HepG2 (cell line): Measurements from ENCODE around the gene TSPAN3. TPM values are rescaled to one million over a fixed set of nuclear protein-coding genes. Genes with fewer than 3 reads are reported as not detected.

Source experiments
- ATM ChIP-seq: fragments of 450-650 bp; IDR thresholded peaks from 2 replicates; pipeline ENCODE4 v1.7.1; 2017; ENCODE audit warnings: mild to moderate bottlenecking, borderline replicate concordance
- CREM ChIP-seq, 2 experiments: sonication (generic) in 1 of 2; formaldehyde crosslinking in 1 of 2; IDR thresholded peaks; 2 replicates each; pipeline versions ENCODE4 v1.4.0 to v1.6.1; 2016 to 2020; ENCODE audit warnings: antibody characterized with exemption in 1 of 2, mild to moderate bottlenecking in 1 of 2, missing genetic modification reagents in 1 of 2
- EEA1 ChIP-seq: sonication (generic); formaldehyde crosslinking; IDR thresholded peaks from 2 replicates; pipeline ENCODE4 v1.5.1; 2020; ENCODE audit warnings: mild to moderate bottlenecking, missing genetic modification reagents, borderline replicate concordance
- ELF4 ChIP-seq: sonication (generic); formaldehyde crosslinking; IDR thresholded peaks from 2 replicates; pipeline ENCODE4 v1.5.0; 2020; ENCODE audit warnings: missing genetic modification reagents, mild to moderate bottlenecking, moderate library complexity, borderline replicate concordance
- ERF ChIP-seq: IDR thresholded peaks from 2 replicates; pipeline ENCODE4 v1.6.1; 2018; ENCODE audit warnings: missing biosample characterization, missing genetic modification reagents
- MXI1 ChIP-seq: IDR thresholded peaks from 3 replicates; pipeline ENCODE4 v1.6.1; 2012; ENCODE audit warnings: low read depth, low read length, inconsistent platforms, borderline replicate concordance
- PAX8 ChIP-seq: sonication (generic); formaldehyde crosslinking; IDR thresholded peaks from 2 replicates; pipeline ENCODE4 v1.8.0; 2022; ENCODE audit warnings: mild to moderate bottlenecking, missing genetic modification reagents, borderline replicate concordance
- PLRG1 ChIP-seq: fragments of 450-650 bp; conservative IDR thresholded peaks from 2 replicates; pipeline ENCODE4 v1.6.1; 2016
- RCOR2 ChIP-seq: IDR thresholded peaks from 2 replicates; pipeline ENCODE4 v1.6.1; 2016; ENCODE audit warnings: missing biosample characterization, missing genetic modification reagents
- SIN3A ChIP-seq: IDR thresholded peaks from 2 replicates; pipeline ENCODE4 v1.6.1; 2011; ENCODE audit warnings: low read depth, mild to moderate bottlenecking, control low read depth, low read length, borderline replicate concordance
- ZNF337 ChIP-seq: sonication (generic); formaldehyde crosslinking; IDR thresholded peaks from 2 replicates; pipeline ENCODE4 v1.5.1; 2020; ENCODE audit warnings: missing genetic modification reagents, low read depth, mild to moderate bottlenecking, borderline replicate concordance
- ZNF615 ChIP-seq: sonication (generic); formaldehyde crosslinking; IDR thresholded peaks from 2 replicates; pipeline ENCODE4 v1.5.0; 2020; ENCODE audit warnings: mild to moderate bottlenecking, missing genetic modification reagents, borderline replicate concordance
- ZNF737 ChIP-seq: sonication (generic); formaldehyde crosslinking; IDR thresholded peaks from 2 replicates; pipeline ENCODE4 v1.5.0; 2020; ENCODE audit warnings: missing genetic modification reagents, mild to moderate bottlenecking, borderline replicate concordance
- polyA plus RNA-seq, 8 experiments: library from polyadenylated mRNA; depleted of rRNA in 3 of 8; stranded (reverse) in 7 of 8; unstranded in 1 of 8; fragments of >200 nt; fragmentation: Illumina TruSeq in 4 of 8; extraction: Trizol in 4 of 8; gene quantifications; 2 replicates each; pipeline versions ENCODE4 v1.2.1 to v1.2.3, GENCODE V29; 2011 to 2016; ENCODE audit warnings: low read depth in 4 of 8, missing spikeins in 1 of 8, mixed read lengths in 1 of 8; ENCODE audit not compliant: insufficient read depth in 1 of 8
- total RNA-seq, 5 experiments: library from RNA; depleted of rRNA; stranded (reverse); fragments of >200 nt; fragmentation: Illumina TruSeq; extraction: Trizol; gene quantifications; 2 replicates each; pipeline ENCODE4 v1.2.3, GENCODE V29; 2016; ENCODE audit warnings: low read depth in 1 of 5
- TF ChIP-seq, protein P1 (sequence below): sonication (generic); formaldehyde crosslinking; conservative IDR thresholded peaks from 2 replicates; pipeline ENCODE4 v1.8.0; 2022; ENCODE audit warnings: low read depth, missing genetic modification reagents
- TF ChIP-seq, protein P2 (sequence below): sonication (generic); formaldehyde crosslinking; IDR thresholded peaks from 2 replicates; pipeline ENCODE4; 2020; ENCODE audit warnings: missing genetic modification reagents, mild to moderate bottlenecking, borderline replicate concordance
- TF ChIP-seq, protein P3 (sequence below): conservative IDR thresholded peaks from 2 replicates; pipeline ENCODE4 v1.6.1; 2018; ENCODE audit warnings: missing genetic modification reagents
- TF ChIP-seq, protein P4 (sequence below): sonication (generic); formaldehyde crosslinking; IDR thresholded peaks from 2 replicates; pipeline ENCODE4 v1.4.0; 2020; ENCODE audit warnings: missing genetic modification reagents
- TF ChIP-seq, protein P5 (sequence below): sonication (generic); formaldehyde crosslinking; IDR thresholded peaks from 2 replicates; pipeline ENCODE4 v1.4.0; 2020; ENCODE audit warnings: missing genetic modification reagents, borderline replicate concordance

TSPAN3 gene
- total and polyA plus RNA-seq, 2 of the 13 experiments (the other 11 are each of a cell fraction or from before 2014, with no cell fraction given): 167 to 170 TPM

DNA sequence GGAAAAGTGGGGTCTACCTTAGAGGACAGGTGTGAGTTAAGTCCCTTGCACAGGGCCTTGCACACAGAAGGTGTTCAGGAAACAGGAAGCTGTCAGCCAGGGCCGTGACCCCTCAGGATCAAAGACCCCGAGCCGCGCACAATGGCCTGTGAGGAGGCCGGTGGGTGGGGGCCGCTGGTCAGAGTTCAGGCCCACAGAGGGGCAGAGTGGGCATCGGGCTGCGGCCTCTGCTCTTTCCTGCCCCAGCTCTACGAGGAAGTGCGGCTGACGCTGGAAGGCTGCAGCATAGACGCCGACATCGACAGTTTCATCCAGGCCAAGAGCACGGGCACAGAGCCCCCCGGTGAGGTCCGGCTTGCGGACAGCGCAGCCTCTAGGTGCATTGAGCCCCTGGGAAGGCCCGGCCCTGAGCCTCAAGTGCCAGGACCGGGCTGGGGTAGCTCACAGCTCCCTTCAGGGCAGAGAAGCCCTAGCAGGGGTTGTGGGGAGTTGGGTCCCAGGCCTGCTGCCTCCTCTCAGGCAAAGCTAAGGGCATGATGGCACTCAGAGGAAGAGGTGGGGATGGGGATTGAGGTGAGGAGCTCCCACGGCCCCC lies 38.8 kb downstream of the TSPAN3 start (continued):
- TF ChIP-seq, protein P1, sequence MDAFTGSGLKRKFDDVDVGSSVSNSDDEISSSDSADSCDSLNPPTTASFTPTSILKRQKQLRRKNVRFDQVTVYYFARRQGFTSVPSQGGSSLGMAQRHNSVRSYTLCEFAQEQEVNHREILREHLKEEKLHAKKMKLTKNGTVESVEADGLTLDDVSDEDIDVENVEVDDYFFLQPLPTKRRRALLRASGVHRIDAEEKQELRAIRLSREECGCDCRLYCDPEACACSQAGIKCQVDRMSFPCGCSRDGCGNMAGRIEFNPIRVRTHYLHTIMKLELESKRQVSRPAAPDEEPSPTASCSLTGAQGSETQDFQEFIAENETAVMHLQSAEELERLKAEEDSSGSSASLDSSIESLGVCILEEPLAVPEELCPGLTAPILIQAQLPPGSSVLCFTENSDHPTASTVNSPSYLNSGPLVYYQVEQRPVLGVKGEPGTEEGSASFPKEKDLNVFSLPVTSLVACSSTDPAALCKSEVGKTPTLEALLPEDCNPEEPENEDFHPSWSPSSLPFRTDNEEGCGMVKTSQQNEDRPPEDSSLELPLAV: no peak
- no peak; the same call in 1 of the 2 replicates for TF ChIP-seq ERF (CRISPR knock-in tag)
- no peak for TF ChIP-seq PLRG1
- 0 out of 3 replicates have a peak, but pooled peaks have one; percentile 7 for TF ChIP-seq MXI1
- no peak for TF ChIP-seq ZNF615
- TF ChIP-seq ATM: no peak
- TF ChIP-seq, protein P2, sequence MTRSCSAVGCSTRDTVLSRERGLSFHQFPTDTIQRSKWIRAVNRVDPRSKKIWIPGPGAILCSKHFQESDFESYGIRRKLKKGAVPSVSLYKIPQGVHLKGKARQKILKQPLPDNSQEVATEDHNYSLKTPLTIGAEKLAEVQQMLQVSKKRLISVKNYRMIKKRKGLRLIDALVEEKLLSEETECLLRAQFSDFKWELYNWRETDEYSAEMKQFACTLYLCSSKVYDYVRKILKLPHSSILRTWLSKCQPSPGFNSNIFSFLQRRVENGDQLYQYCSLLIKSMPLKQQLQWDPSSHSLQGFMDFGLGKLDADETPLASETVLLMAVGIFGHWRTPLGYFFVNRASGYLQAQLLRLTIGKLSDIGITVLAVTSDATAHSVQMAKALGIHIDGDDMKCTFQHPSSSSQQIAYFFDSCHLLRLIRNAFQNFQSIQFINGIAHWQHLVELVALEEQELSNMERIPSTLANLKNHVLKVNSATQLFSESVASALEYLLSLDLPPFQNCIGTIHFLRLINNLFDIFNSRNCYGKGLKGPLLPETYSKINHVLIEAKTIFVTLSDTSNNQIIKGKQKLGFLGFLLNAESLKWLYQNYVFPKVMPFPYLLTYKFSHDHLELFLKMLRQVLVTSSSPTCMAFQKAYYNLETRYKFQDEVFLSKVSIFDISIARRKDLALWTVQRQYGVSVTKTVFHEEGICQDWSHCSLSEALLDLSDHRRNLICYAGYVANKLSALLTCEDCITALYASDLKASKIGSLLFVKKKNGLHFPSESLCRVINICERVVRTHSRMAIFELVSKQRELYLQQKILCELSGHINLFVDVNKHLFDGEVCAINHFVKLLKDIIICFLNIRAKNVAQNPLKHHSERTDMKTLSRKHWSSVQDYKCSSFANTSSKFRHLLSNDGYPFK (CRISPR knock-in tag): peak; percentile 65; the same call in 1 of the 2 replicates
- TF ChIP-seq, protein P3, sequence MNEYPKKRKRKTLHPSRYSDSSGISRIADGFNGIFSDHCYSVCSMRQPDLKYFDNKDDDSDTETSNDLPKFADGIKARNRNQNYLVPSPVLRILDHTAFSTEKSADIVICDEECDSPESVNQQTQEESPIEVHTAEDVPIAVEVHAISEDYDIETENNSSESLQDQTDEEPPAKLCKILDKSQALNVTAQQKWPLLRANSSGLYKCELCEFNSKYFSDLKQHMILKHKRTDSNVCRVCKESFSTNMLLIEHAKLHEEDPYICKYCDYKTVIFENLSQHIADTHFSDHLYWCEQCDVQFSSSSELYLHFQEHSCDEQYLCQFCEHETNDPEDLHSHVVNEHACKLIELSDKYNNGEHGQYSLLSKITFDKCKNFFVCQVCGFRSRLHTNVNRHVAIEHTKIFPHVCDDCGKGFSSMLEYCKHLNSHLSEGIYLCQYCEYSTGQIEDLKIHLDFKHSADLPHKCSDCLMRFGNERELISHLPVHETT (CRISPR knock-in tag): no peak
- no peak for TF ChIP-seq ZNF337 (CRISPR knock-in tag)
- no peak for TF ChIP-seq ELF4
- 0 out of 2 replicates have a peak, but pooled peaks have one; percentile 18 for TF ChIP-seq SIN3A
- TF ChIP-seq, protein P4, sequence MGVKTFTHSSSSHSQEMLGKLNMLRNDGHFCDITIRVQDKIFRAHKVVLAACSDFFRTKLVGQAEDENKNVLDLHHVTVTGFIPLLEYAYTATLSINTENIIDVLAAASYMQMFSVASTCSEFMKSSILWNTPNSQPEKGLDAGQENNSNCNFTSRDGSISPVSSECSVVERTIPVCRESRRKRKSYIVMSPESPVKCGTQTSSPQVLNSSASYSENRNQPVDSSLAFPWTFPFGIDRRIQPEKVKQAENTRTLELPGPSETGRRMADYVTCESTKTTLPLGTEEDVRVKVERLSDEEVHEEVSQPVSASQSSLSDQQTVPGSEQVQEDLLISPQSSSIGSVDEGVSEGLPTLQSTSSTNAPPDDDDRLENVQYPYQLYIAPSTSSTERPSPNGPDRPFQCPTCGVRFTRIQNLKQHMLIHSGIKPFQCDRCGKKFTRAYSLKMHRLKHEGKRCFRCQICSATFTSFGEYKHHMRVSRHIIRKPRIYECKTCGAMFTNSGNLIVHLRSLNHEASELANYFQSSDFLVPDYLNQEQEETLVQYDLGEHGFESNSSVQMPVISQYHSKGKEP: no peak
- peak; percentile 60; the same call in 1 of the 2 replicates for TF ChIP-seq RCOR2 (CRISPR knock-in tag)
- no peak for TF ChIP-seq ZNF737 (CRISPR knock-in tag)
- peak; percentile 71 for TF ChIP-seq CREM (IDR thresholded peaks at IDR 0.05)
- no peak for TF ChIP-seq CREM (CRISPR knock-in tag; IDR thresholded peaks at IDR 0.05)
- no peak for TF ChIP-seq PAX8 (CRISPR knock-in tag)
- TF ChIP-seq EEA1 (CRISPR knock-in tag): no peak
- TF ChIP-seq, protein P5, sequence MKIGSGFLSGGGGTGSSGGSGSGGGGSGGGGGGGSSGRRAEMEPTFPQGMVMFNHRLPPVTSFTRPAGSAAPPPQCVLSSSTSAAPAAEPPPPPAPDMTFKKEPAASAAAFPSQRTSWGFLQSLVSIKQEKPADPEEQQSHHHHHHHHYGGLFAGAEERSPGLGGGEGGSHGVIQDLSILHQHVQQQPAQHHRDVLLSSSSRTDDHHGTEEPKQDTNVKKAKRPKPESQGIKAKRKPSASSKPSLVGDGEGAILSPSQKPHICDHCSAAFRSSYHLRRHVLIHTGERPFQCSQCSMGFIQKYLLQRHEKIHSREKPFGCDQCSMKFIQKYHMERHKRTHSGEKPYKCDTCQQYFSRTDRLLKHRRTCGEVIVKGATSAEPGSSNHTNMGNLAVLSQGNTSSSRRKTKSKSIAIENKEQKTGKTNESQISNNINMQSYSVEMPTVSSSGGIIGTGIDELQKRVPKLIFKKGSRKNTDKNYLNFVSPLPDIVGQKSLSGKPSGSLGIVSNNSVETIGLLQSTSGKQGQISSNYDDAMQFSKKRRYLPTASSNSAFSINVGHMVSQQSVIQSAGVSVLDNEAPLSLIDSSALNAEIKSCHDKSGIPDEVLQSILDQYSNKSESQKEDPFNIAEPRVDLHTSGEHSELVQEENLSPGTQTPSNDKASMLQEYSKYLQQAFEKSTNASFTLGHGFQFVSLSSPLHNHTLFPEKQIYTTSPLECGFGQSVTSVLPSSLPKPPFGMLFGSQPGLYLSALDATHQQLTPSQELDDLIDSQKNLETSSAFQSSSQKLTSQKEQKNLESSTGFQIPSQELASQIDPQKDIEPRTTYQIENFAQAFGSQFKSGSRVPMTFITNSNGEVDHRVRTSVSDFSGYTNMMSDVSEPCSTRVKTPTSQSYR (CRISPR knock-in tag): peak; percentile 10; the same call in 1 of the 2 replicates
